Neural cell (in vitro differentiated cells): ENCODE data around the gene TOP1. TPM values are rescaled to one million over a fixed set of nuclear protein-coding genes. Genes with fewer than 3 reads are reported as not detected.

Experiments
- H2AFZ ChIP-seq: fragments of 200-600, 300-800 bp; sonication (generic), shearing (Covaris generic); 2 replicates; pipeline ENCODE4 v1.6.0; 2014; ENCODE audit warnings: low read depth, mild to moderate bottlenecking, antibody characterized with exemption, low read length, moderate library complexity
- H3F3A ChIP-seq: fragments of 200-600 bp; shearing (Covaris generic); 2 replicates; pipeline ENCODE4 v1.6.1; 2016; ENCODE audit warnings: mild to moderate bottlenecking, moderate library complexity, mixed read lengths, antibody characterized with exemption, low read length; ENCODE audit not compliant: insufficient read depth, poor library complexity, severe bottlenecking
- H3K27ac ChIP-seq: fragments of 200-600, 300-800 bp; sonication (generic), shearing (Covaris generic); 2 replicates; pipeline ENCODE4 v1.5.1; 2014; ENCODE audit warnings: mild to moderate bottlenecking, low read length, moderate library complexity
- H3K27me3 ChIP-seq: fragments of 300-800, 200-600 bp; sonication (generic), shearing (Covaris generic); 2 replicates; pipeline ENCODE4 v1.6.0; 2014; ENCODE audit warnings: mild to moderate bottlenecking, low read depth, low read length, moderate library complexity; ENCODE audit not compliant: insufficient read depth
- H3K36me3 ChIP-seq: fragments of 300-800, 200-600 bp; sonication (generic), shearing (Covaris generic); 2 replicates; pipeline ENCODE4 v1.5.1; 2014; ENCODE audit warnings: mild to moderate bottlenecking, antibody characterized with exemption, low read length, moderate library complexity; ENCODE audit not compliant: insufficient read depth
- H3K4me2 ChIP-seq: fragments of 300-800, 200-600 bp; sonication (generic), shearing (Covaris generic); 2 replicates; pipeline ENCODE4 v1.6.0; 2014; ENCODE audit warnings: mild to moderate bottlenecking, low read length
- H3K4me3 ChIP-seq: fragments of 300-800, 200-600 bp; sonication (generic), shearing (Covaris generic); 2 replicates; pipeline ENCODE4 v1.5.1; 2014; ENCODE audit warnings: mild to moderate bottlenecking, low read length, moderate library complexity
- H3K79me2 ChIP-seq: fragments of 200-600 bp; shearing (Covaris generic); replicated peaks from 2 replicates; pipeline ENCODE4 v1.6.0; 2014; ENCODE audit warnings: mild to moderate bottlenecking, low read length, moderate library complexity; ENCODE audit not compliant: insufficient read depth
- H3K9ac ChIP-seq: fragments of 300-800, 200-600 bp; sonication (generic), shearing (Covaris generic); 2 replicates; pipeline ENCODE4 v1.6.1; 2016; ENCODE audit warnings: mild to moderate bottlenecking, low read length, mixed read lengths
- H3K9me2 ChIP-seq: fragments of 200-600 bp; shearing (Covaris generic); 2 replicates; pipeline ENCODE4 v1.6.1; 2016; ENCODE audit warnings: mild to moderate bottlenecking, low read length, mixed read lengths; ENCODE audit not compliant: insufficient read depth
- H3K9me3 ChIP-seq: fragments of 200-600, 300-800 bp; sonication (generic), shearing (Covaris generic); 2 replicates; pipeline ENCODE4 v1.6.1; 2016; ENCODE audit warnings: mild to moderate bottlenecking, mixed run types, low read length, moderate library complexity, mixed read lengths
- H4K20me1 ChIP-seq: fragments of 200-600 bp; shearing (Covaris generic); 2 replicates; pipeline ENCODE4 v1.6.1; 2016; ENCODE audit warnings: mild to moderate bottlenecking, mixed run types; ENCODE audit not compliant: insufficient read depth
- EP300 ChIP-seq: fragments of 450-650 bp; conservative IDR thresholded peaks from 2 replicates; pipeline ENCODE4 v1.6.1; 2014; ENCODE audit warnings: antibody characterized with exemption, mild to moderate bottlenecking, moderate library complexity; ENCODE audit not compliant: poor library complexity, severe bottlenecking
- EZH2 ChIP-seq: fragments of 200-600, 300-800 bp; shearing (Covaris generic), sonication (generic); IDR thresholded peaks from 2 replicates; pipeline ENCODE4 v1.6.1; 2014; ENCODE audit warnings: antibody characterized with exemption, low read length, borderline replicate concordance, mild to moderate bottlenecking; ENCODE audit not compliant: insufficient read depth, poor library complexity, severe bottlenecking
- MXI1 ChIP-seq: fragments of 450-650 bp; conservative IDR thresholded peaks from 2 replicates; pipeline ENCODE4 v1.6.1; 2014; ENCODE audit warnings: antibody characterized with exemption, mild to moderate bottlenecking; ENCODE audit not compliant: poor library complexity, severe bottlenecking
- POLR2AphosphoS5 ChIP-seq: IDR thresholded peaks from 2 replicates; pipeline ENCODE4 v1.6.1; 2012
- RAD21 ChIP-seq: fragments of 450-650 bp; conservative IDR thresholded peaks from 2 replicates; pipeline ENCODE4 v1.6.1; 2014; ENCODE audit warnings: antibody characterized with exemption, mild to moderate bottlenecking, moderate library complexity
- SMC3 ChIP-seq: fragments of 450-650 bp; conservative IDR thresholded peaks from 2 replicates; pipeline ENCODE4 v1.6.1; 2014; ENCODE audit warnings: antibody characterized with exemption, mild to moderate bottlenecking, moderate library complexity; ENCODE audit not compliant: poor library complexity
- TAF1 ChIP-seq: IDR thresholded peaks from 2 replicates; pipeline ENCODE4 v1.6.1; 2012; ENCODE audit warnings: low read depth
- polyA plus RNA-seq: library from polyadenylated mRNA; depleted of rRNA; stranded (reverse); fragments of >200 nt; gene quantifications from 2 replicates; pipeline ENCODE4 v1.2.3, GENCODE V29; 2014
- TF ChIP-seq, protein P1 (sequence below): IDR thresholded peaks from 2 replicates; pipeline ENCODE4 v1.6.1; 2012; ENCODE audit warnings: borderline replicate concordance
- TF ChIP-seq, protein P2 (sequence below): fragments of 450-650 bp; IDR thresholded peaks from 2 replicates; pipeline ENCODE4 v1.5.1; 2014; ENCODE audit warnings: antibody characterized with exemption, mild to moderate bottlenecking, moderate library complexity; ENCODE audit not compliant: poor library complexity, severe bottlenecking

Gene TOP1
- polyA plus RNA-seq, 1 donor from 2014 or later, result 33.2 TPM

DNA sequence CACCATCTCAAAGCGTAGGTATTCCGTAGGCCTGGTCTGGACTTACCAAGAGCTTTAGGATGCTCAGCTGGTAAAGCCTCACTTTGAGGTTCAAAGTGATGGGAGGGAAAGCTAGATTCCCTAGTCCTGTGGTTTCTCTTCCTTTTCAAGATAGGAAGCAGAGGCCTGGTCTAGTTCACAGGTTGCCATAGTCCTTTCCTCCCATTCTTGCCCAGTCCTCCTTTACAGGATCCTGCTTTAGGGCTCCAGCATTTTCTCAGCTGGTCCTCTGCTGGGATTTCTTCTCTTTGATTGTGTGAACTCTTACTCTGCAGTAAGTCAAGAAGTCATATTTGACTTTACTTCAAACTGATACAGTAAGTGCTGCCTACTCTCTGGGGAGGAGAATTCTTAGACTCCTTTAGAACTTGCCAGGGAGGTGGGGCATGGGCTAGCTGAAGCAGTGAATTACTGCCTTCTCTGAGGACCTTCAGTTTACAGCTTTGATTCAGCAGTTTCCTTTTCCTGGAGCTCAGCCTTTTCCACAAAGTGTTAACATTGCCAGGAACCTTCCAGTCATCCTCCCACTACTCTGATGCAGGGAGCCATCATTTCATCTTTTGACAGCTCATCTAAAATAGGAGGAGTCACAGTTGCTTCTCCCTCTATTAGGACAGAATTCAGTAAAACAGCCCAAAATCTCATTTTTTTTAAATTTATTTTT is 65.9 kb downstream of the TOP1 start:
- H3K9ac ChIP-seq, result no peak overlapping the region
- no peaks in the 10 kb centered on the region for H4K20me1 ChIP-seq
- no peaks in the 10 kb centered on the region for H3K79me2 ChIP-seq
- no peak overlapping the region for H3K27ac ChIP-seq
- no peak overlapping the region for H2AFZ ChIP-seq
- H3K27me3 ChIP-seq, result no peaks in the 10 kb centered on the region
- H3K4me2 ChIP-seq, result no peak overlapping the region
- H3K9me2 ChIP-seq, result no peaks in the 10 kb centered on the region
- H3K4me3 ChIP-seq, result no peak overlapping the region
- peaks cover 2% of the 10 kb centered on the region for H3K36me3 ChIP-seq
- H3F3A ChIP-seq, result no peaks in the 10 kb centered on the region
- H3K9me3 ChIP-seq, result no peaks in the 10 kb centered on the region
- TF ChIP-seq EZH2 (no peak), EP300 (no peak), TAF1 (no peak), POLR2AphosphoS5 (no peak)

- no peak overlapping the region for H3K4me2 ChIP-seq
- no peaks in the 10 kb centered on the region for H3F3A ChIP-seq
- H3K27me3 ChIP-seq, result no peaks in the 10 kb centered on the region
- H3K9me2 ChIP-seq, result no peaks in the 10 kb centered on the region
- H3K9ac ChIP-seq, result no peak overlapping the region
- no peaks in the 10 kb centered on the region for H3K36me3 ChIP-seq
- no peaks in the 10 kb centered on the region for H3K79me2 ChIP-seq
- no peaks in the 10 kb centered on the region for H4K20me1 ChIP-seq
- TF ChIP-seq, protein P1, sequence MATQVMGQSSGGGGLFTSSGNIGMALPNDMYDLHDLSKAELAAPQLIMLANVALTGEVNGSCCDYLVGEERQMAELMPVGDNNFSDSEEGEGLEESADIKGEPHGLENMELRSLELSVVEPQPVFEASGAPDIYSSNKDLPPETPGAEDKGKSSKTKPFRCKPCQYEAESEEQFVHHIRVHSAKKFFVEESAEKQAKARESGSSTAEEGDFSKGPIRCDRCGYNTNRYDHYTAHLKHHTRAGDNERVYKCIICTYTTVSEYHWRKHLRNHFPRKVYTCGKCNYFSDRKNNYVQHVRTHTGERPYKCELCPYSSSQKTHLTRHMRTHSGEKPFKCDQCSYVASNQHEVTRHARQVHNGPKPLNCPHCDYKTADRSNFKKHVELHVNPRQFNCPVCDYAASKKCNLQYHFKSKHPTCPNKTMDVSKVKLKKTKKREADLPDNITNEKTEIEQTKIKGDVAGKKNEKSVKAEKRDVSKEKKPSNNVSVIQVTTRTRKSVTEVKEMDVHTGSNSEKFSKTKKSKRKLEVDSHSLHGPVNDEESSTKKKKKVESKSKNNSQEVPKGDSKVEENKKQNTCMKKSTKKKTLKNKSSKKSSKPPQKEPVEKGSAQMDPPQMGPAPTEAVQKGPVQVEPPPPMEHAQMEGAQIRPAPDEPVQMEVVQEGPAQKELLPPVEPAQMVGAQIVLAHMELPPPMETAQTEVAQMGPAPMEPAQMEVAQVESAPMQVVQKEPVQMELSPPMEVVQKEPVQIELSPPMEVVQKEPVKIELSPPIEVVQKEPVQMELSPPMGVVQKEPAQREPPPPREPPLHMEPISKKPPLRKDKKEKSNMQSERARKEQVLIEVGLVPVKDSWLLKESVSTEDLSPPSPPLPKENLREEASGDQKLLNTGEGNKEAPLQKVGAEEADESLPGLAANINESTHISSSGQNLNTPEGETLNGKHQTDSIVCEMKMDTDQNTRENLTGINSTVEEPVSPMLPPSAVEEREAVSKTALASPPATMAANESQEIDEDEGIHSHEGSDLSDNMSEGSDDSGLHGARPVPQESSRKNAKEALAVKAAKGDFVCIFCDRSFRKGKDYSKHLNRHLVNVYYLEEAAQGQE, result no peak
- TF ChIP-seq RAD21 (peak; percentile 75), MXI1 (no peak), EZH2 (no peak), EP300 (no peak), TAF1 (no peak), SMC3 (peak; percentile 85), POLR2AphosphoS5 (no peak)
- TF ChIP-seq, protein P2, sequence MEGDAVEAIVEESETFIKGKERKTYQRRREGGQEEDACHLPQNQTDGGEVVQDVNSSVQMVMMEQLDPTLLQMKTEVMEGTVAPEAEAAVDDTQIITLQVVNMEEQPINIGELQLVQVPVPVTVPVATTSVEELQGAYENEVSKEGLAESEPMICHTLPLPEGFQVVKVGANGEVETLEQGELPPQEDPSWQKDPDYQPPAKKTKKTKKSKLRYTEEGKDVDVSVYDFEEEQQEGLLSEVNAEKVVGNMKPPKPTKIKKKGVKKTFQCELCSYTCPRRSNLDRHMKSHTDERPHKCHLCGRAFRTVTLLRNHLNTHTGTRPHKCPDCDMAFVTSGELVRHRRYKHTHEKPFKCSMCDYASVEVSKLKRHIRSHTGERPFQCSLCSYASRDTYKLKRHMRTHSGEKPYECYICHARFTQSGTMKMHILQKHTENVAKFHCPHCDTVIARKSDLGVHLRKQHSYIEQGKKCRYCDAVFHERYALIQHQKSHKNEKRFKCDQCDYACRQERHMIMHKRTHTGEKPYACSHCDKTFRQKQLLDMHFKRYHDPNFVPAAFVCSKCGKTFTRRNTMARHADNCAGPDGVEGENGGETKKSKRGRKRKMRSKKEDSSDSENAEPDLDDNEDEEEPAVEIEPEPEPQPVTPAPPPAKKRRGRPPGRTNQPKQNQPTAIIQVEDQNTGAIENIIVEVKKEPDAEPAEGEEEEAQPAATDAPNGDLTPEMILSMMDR, result peak; percentile 77
- H3K4me3 ChIP-seq, result no peak overlapping the region
- no peaks in the 10 kb centered on the region for H3K9me3 ChIP-seq
- H2AFZ ChIP-seq, result no peak overlapping the region
- H3K27ac ChIP-seq, result no peak overlapping the region
Observed at GRCh38 chr20:41095110-41095969, 66.7 kb downstream of the TOP1 start.
